OCI-M2 (cell line): ENCODE data around the gene PSMA6.

ENCODE experiments used
- DNase-seq: peaks from one replicate; lab custom pipeline; 2025; ENCODE audit not compliant: unreplicated experiment; lab: John Stamatoyannopoulos, UW

The PSMA6 gene

GRCh38 chr14:35365130-35366055 is 73.2 kb downstream of the PSMA6 start:
- no peak for DNase-seq

GRCh38 chr14:35366056-35366451 is 73.9 kb downstream of the PSMA6 start:
- no peak for DNase-seq

- DNase-seq, result no peak
Measured at GRCh38 chr14:35366521-35366976, 74.4 kb downstream of the PSMA6 start.

GRCh38 chr14:35367056-35367372 is 74.8 kb downstream of the PSMA6 start:
- DNase-seq, result no peak
